Measurements from ENCODE around the gene CRB2.

GRCh38 chr9:123356851-123357742 lies 1.1 kb downstream of the CRB2 start:
- TF ChIP-seq FOXK2 (IDR thresholded peaks at IDR 0.05) (no peak), ELF4 (IDR thresholded peaks at IDR 0.05) (no peak)
